HTR-8/SVneo (cell line): ENCODE results near the gene RFTN1.
A peak's percentile ranks its signal among the peaks of the same experiment; 100 is the strongest.

Experiments
- DNase-seq: peaks from one replicate; pipeline ENCODE4 v3.0.0; 2011; ENCODE audit warnings: low spot score, mixed read lengths; ENCODE audit not compliant: insufficient read length
- FAIRE-seq: peaks from 2 replicates; lab custom pipeline; 2011; peaks lifted over from hg19 to GRCh38; lab: Jason Lieb, UNC

Gene RFTN1

GRCh38 chr3:16417945-16418739 lies 95.4 kb downstream of the RFTN1 start:
- no peak for DNase-seq
- FAIRE-seq, result no peak

GRCh38 chr3:16415911-16416476 lies 97.5 kb downstream of the RFTN1 start:
- DNase-seq, result no peak
- FAIRE-seq, result no peak

- DNase-seq, result no peak
- FAIRE-seq, result no peak
These were observed 100.2 kb downstream of the RFTN1 start for GRCh38 chr3:16413321-16413720.

- FAIRE-seq, result no peak
- no peak for DNase-seq
These were observed 101.2 kb downstream of the RFTN1 start for GRCh38 chr3:16412192-16412800.

- DNase-seq (no peak), FAIRE-seq (no peak)
These were observed 102.1 kb downstream of the RFTN1 start for GRCh38 chr3:16411441-16411840.

- FAIRE-seq, result no peak
- no peak for DNase-seq
These were observed 102.8 kb downstream of the RFTN1 start for GRCh38 chr3:16410659-16411058.

- DNase-seq, result no peak
- FAIRE-seq, result no peak
These were observed 104.5 kb downstream of the RFTN1 start for GRCh38 chr3:16409032-16409431.

- FAIRE-seq (no peak), DNase-seq (no peak)
These were observed 106.1 kb downstream of the RFTN1 start for GRCh38 chr3:16407366-16407765.

GRCh38 chr3:16406579-16406978 lies 106.9 kb downstream of the RFTN1 start:
- FAIRE-seq (no peak), DNase-seq (no peak)

GRCh38 chr3:16406166-16406565 lies 107.3 kb downstream of the RFTN1 start:
- DNase-seq (no peak), FAIRE-seq (no peak)

GRCh38 chr3:16404349-16404895 lies 109.1 kb downstream of the RFTN1 start:
- no peak for FAIRE-seq
- no peak for DNase-seq

GRCh38 chr3:16402451-16402850 lies 111.0 kb downstream of the RFTN1 start:
- DNase-seq (no peak), FAIRE-seq (no peak)

GRCh38 chr3:16401273-16401672 lies 112.2 kb downstream of the RFTN1 start:
- DNase-seq (no peak), FAIRE-seq (no peak)

- DNase-seq (no peak), FAIRE-seq (peak; percentile 49)
These were observed 113.2 kb downstream of the RFTN1 start for GRCh38 chr3:16400106-16400931.

- FAIRE-seq, result peak; percentile 49
- DNase-seq, result peak; percentile 57
These were observed 114.0 kb downstream of the RFTN1 start for GRCh38 chr3:16399473-16399872.

- no peak for FAIRE-seq
These were observed 114.9 kb downstream of the RFTN1 start for GRCh38 chr3:16398648-16399047.

GRCh38 chr3:16396202-16396601 lies 117.3 kb downstream of the RFTN1 start:
- FAIRE-seq, result no peak
- no peak for DNase-seq

More at GRCh38 chr3:16398648-16399047, 114.9 kb downstream of the RFTN1 start:
- DNase-seq, result no peak

GRCh38 chr3:16395212-16395611 lies 118.3 kb downstream of the RFTN1 start:
- FAIRE-seq (no peak), DNase-seq (no peak)

GRCh38 chr3:16394639-16395038 lies 118.9 kb downstream of the RFTN1 start:
- FAIRE-seq (no peak), DNase-seq (no peak)

- FAIRE-seq (no peak), DNase-seq (no peak)
These were observed 120.8 kb downstream of the RFTN1 start for GRCh38 chr3:16392717-16393116.
